OCI-LY7 (cell line): Measurements from ENCODE around the gene TMEM139.

ENCODE experiments used
- CTCF ChIP-seq: fragments of 200-600 bp; sonication (generic); conservative IDR thresholded peaks from 2 replicates; pipeline ENCODE4 v1.5.1; 2014; ENCODE audit warnings: mild to moderate bottlenecking, antibody characterized with exemption, low read length, moderate library complexity, mixed read lengths
- EZH2phosphoT487 ChIP-seq: fragments of 200-600 bp; sonication (generic); IDR thresholded peaks from 2 replicates; pipeline ENCODE4 v1.6.1; 2018; ENCODE audit warnings: low read depth, borderline replicate concordance, mild to moderate bottlenecking, mixed run types, antibody characterized with exemption, low read length, moderate library complexity, mixed read lengths

GRCh38 chr7:143331179-143331801 lies 46.5 kb downstream of the TMEM139 start:
- no peak for TF ChIP-seq CTCF
- no peak for TF ChIP-seq EZH2phosphoT487
